Measurements from ENCODE around the gene CHD9NB.

DNA sequence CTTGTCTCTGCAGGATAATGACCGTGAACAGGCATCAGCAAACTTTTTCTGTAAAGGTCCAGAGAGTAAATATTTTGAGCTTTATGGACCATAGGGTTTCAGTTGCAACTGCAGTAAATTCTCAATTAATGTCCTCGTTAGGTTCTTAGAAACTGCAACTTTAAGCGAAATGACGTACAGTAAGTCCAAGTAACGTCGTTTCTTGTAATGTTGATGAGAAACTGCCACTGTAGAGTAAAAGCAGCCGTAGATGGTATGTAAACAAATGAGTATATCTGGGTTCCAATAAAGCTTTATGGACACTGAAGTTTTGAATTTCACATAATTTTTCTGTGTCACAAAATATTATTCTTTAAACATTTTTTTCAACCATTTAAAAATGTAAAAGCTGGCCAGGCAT, 7.0 kb upstream of the CHD9NB start:
- TF ChIP-seq, protein P1, sequence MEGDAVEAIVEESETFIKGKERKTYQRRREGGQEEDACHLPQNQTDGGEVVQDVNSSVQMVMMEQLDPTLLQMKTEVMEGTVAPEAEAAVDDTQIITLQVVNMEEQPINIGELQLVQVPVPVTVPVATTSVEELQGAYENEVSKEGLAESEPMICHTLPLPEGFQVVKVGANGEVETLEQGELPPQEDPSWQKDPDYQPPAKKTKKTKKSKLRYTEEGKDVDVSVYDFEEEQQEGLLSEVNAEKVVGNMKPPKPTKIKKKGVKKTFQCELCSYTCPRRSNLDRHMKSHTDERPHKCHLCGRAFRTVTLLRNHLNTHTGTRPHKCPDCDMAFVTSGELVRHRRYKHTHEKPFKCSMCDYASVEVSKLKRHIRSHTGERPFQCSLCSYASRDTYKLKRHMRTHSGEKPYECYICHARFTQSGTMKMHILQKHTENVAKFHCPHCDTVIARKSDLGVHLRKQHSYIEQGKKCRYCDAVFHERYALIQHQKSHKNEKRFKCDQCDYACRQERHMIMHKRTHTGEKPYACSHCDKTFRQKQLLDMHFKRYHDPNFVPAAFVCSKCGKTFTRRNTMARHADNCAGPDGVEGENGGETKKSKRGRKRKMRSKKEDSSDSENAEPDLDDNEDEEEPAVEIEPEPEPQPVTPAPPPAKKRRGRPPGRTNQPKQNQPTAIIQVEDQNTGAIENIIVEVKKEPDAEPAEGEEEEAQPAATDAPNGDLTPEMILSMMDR (IDR thresholded peaks at IDR 0.05): no peak
- no peak for TF ChIP-seq POLR2AphosphoS5 (IDR thresholded peaks at IDR 0.05)

Measured in breast epithelium (tissue), 3 donors.